ENCODE results near the gene AGMO.

AGMO gene

DNA sequence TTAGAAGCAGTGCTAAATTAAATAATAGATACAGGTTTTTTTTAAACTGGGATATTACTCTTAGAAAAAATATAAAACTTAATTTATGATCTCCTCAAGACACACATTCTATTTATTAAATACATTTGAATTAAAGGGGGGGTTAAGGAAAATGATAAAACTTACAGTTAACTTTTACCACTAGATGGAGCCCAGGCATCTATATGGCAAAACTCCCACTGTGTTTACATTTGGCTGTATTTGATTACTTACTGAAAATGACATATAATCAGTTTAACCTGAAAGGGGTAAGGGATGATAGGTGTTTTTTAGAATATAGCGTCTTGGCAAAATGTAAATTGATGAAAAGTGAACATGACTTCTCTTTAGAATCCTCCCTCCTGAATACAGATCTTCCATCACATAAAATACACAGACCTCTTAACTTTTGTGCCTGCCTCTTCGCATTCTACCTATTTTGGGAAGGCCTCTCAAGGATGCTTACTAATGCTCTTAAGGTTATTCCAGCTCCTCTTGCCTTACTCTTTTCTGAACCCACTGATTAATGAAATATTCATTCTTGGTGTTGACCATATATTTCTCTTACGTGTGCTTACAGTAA lies 235.7 kb downstream of the AGMO start:
- peaks cover 0 to 3% of the 10 kb centered on the region in 2 donors for H3K4me1 ChIP-seq (ENCODE audit: control insufficient read depth in 2 of 2, insufficient read depth in 1 of 2, low read depth in 1 of 2, low read length in 2 of 2)
- no peak overlapping the region for H3K9ac ChIP-seq (ENCODE audit: low read depth, low read length, poor library complexity)
- H4K91ac ChIP-seq (ENCODE audit: low read depth, low read length, poor library complexity) = no peak overlapping the region
- no peak overlapping the region for H4K8ac ChIP-seq (ENCODE audit: low read depth, low read length)
- H3K4me2 ChIP-seq (ENCODE audit: insufficient read depth, low read length, poor library complexity, severe bottlenecking) = no peak overlapping the region
- no peak overlapping the region for H3K23ac ChIP-seq (ENCODE audit: low read depth, low read length, poor library complexity)
- no peak overlapping the region for H2AK5ac ChIP-seq (ENCODE audit: low read depth, low read length)
- no peak overlapping the region for H3K27ac ChIP-seq (replicated peaks; ENCODE audit: low read length)
- no peak overlapping the region for H2AFZ ChIP-seq (ENCODE audit: low read length)
- H3K4me3 ChIP-seq (ENCODE audit: low read length in 2 of 2) = no peak overlapping the region
- no peak overlapping the region for H2BK12ac ChIP-seq (ENCODE audit: low read length)
- H3K18ac ChIP-seq (ENCODE audit: low read length) = no peak overlapping the region
- DNase-seq (ENCODE audit: low spot score) = no peak
- no CpG with 5 or more reads among the region's 3 CpGs for WGBS, 2 donors (ENCODE audit: extremely low coverage in 2 of 2, insufficient read length in 2 of 2, insufficient replicate concordance in 1 of 2)
- no peak overlapping the region for H3K14ac ChIP-seq (ENCODE audit: low read length)
- H3K36me3 ChIP-seq (replicated peaks in 1 of 2; ENCODE audit: control insufficient read depth in 2 of 2, insufficient read depth in 2 of 2, low read length in 2 of 2) = no peaks in the 10 kb centered on the region
- H3K9me3 ChIP-seq (replicated peaks in 1 of 2; ENCODE audit: control insufficient read depth in 2 of 2, insufficient read depth in 1 of 2, low read depth in 1 of 2, low read length in 2 of 2) = no peaks in the 10 kb centered on the region
- H3K79me1 ChIP-seq (ENCODE audit: low read depth, low read length) = no peaks in the 10 kb centered on the region
- no peak overlapping the region for H2BK120ac ChIP-seq (ENCODE audit: low read depth, low read length)
- H3K27me3 ChIP-seq (ENCODE audit: control insufficient read depth in 3 of 3, insufficient read depth in 3 of 3, low read depth in 1 of 3, low read length in 3 of 3) = no peaks in the 10 kb centered on the region
- no peak overlapping the region for H2BK15ac ChIP-seq (ENCODE audit: low read length)
- H2BK5ac ChIP-seq (ENCODE audit: low read length) = no peak overlapping the region
- H3K4ac ChIP-seq (ENCODE audit: low read length) = no peak overlapping the region

GRCh38 chr7:15323550-15323949 lies 238.3 kb downstream of the AGMO start:
- H3K36me3 ChIP-seq (replicated peaks in 1 of 2; ENCODE audit: control insufficient read depth in 2 of 2, insufficient read depth in 2 of 2, low read length in 2 of 2) = no peaks in the 10 kb centered on the region
- no CpG with 5 or more reads among the region's 6 CpGs for WGBS, 2 donors (ENCODE audit: extremely low coverage in 2 of 2, insufficient read length in 2 of 2, insufficient replicate concordance in 1 of 2)

DNA sequence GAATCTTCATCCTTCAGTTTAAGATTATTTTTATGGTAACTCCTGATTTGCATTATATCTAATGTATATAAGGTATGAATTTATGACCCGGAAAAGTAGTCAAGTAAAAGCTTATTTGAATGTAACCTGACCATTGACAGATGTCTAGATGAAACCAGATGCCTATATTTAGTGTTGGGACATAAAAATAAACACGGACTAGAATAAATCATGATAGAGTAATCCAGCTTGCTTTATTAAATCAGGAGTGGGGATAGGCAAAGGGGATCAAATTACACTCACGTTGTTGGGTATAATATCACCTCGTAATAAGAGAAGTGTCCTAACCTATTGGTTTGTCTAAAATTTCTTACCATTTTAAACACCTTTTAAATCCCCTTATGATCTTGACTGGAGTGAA lies 244.6 kb downstream of the AGMO start:
- H2BK120ac ChIP-seq (ENCODE audit: low read depth, low read length) = no peak overlapping the region
- H3K9me3 ChIP-seq (replicated peaks in 1 of 2; ENCODE audit: control insufficient read depth in 2 of 2, insufficient read depth in 1 of 2, low read depth in 1 of 2, low read length in 2 of 2) = no peaks in the 10 kb centered on the region
- H3K36me3 ChIP-seq (replicated peaks in 1 of 2; ENCODE audit: control insufficient read depth in 2 of 2, insufficient read depth in 2 of 2, low read length in 2 of 2) = no peaks in the 10 kb centered on the region
- H3K18ac ChIP-seq (ENCODE audit: low read length) = no peak overlapping the region
- no peak overlapping the region for H2BK15ac ChIP-seq (ENCODE audit: low read length)
- H2BK12ac ChIP-seq (ENCODE audit: low read length) = no peak overlapping the region
- no peak for DNase-seq (ENCODE audit: low spot score)
- no peaks in the 10 kb centered on the region for H3K4me1 ChIP-seq (ENCODE audit: control insufficient read depth in 2 of 2, insufficient read depth in 1 of 2, low read depth in 1 of 2, low read length in 2 of 2)
- H3K4me3 ChIP-seq (ENCODE audit: low read length in 2 of 2) = no peak overlapping the region
- no peak overlapping the region for H2AK5ac ChIP-seq (ENCODE audit: low read depth, low read length)
- no peak overlapping the region for H4K8ac ChIP-seq (ENCODE audit: low read depth, low read length)
- H2BK5ac ChIP-seq (ENCODE audit: low read length) = no peak overlapping the region
- no peak overlapping the region for H3K4ac ChIP-seq (ENCODE audit: low read length)
- no peak overlapping the region for H4K91ac ChIP-seq (ENCODE audit: low read depth, low read length, poor library complexity)
- no peak overlapping the region for H3K14ac ChIP-seq (ENCODE audit: low read length)
- WGBS, 2 donors (ENCODE audit: extremely low coverage in 2 of 2, insufficient read length in 2 of 2, insufficient replicate concordance in 1 of 2) = no CpG with 5 or more reads among the region's 4 CpGs
- H3K79me1 ChIP-seq (ENCODE audit: low read depth, low read length) = no peaks in the 10 kb centered on the region
- no peaks in the 10 kb centered on the region for H3K27me3 ChIP-seq (ENCODE audit: control insufficient read depth in 3 of 3, insufficient read depth in 3 of 3, low read depth in 1 of 3, low read length in 3 of 3)
- H3K4me2 ChIP-seq (ENCODE audit: insufficient read depth, low read length, poor library complexity, severe bottlenecking) = no peak overlapping the region
- no peak overlapping the region for H3K9ac ChIP-seq (ENCODE audit: low read depth, low read length, poor library complexity)
- no peak overlapping the region for H3K27ac ChIP-seq (replicated peaks; ENCODE audit: low read length)
- no peak overlapping the region for H2AFZ ChIP-seq (ENCODE audit: low read length)
- no peak overlapping the region for H3K23ac ChIP-seq (ENCODE audit: low read depth, low read length, poor library complexity)

More at GRCh38 chr7:15323550-15323949, 238.3 kb downstream of the AGMO start:
- Histone ChIP-seq H4K8ac (ENCODE audit: low read depth, low read length) (no peak overlapping the region), H2AK5ac (ENCODE audit: low read depth, low read length) (no peak overlapping the region), H3K9me3 (replicated peaks in 1 of 2; ENCODE audit: control insufficient read depth in 2 of 2, insufficient read depth in 1 of 2, low read depth in 1 of 2, low read length in 2 of 2) (no peaks in the 10 kb centered on the region), H3K18ac (ENCODE audit: low read length) (no peak overlapping the region), H2BK120ac (ENCODE audit: low read depth, low read length) (no peak overlapping the region), H2BK5ac (ENCODE audit: low read length) (no peak overlapping the region), H2BK15ac (ENCODE audit: low read length) (no peak overlapping the region), H3K27me3 (ENCODE audit: control insufficient read depth in 3 of 3, insufficient read depth in 3 of 3, low read depth in 1 of 3, low read length in 3 of 3) (no peaks in the 10 kb centered on the region), H3K14ac (ENCODE audit: low read length) (no peak overlapping the region), H3K23ac (ENCODE audit: low read depth, low read length, poor library complexity) (no peak overlapping the region), H3K4ac (ENCODE audit: low read length) (no peak overlapping the region), H3K27ac (replicated peaks; ENCODE audit: low read length) (no peak overlapping the region), H3K4me3 (ENCODE audit: low read length in 2 of 2) (no peak overlapping the region), H3K4me2 (ENCODE audit: insufficient read depth, low read length, poor library complexity, severe bottlenecking) (no peak overlapping the region), H3K79me1 (ENCODE audit: low read depth, low read length) (no peaks in the 10 kb centered on the region), H2BK12ac (ENCODE audit: low read length) (no peak overlapping the region), H3K4me1 (ENCODE audit: control insufficient read depth in 2 of 2, insufficient read depth in 1 of 2, low read depth in 1 of 2, low read length in 2 of 2) (no peaks in the 10 kb centered on the region), H2AFZ (ENCODE audit: low read length) (peak overlapping the region; percentile 12), H3K9ac (ENCODE audit: low read depth, low read length, poor library complexity) (no peak overlapping the region), H4K91ac (ENCODE audit: low read depth, low read length, poor library complexity) (no peak overlapping the region)
- DNase-seq (ENCODE audit: low spot score) = no peak

GRCh38 chr7:15315678-15316077 lies 246.1 kb downstream of the AGMO start:
- H3K36me3 ChIP-seq (replicated peaks in 1 of 2; ENCODE audit: control insufficient read depth in 2 of 2, insufficient read depth in 2 of 2, low read length in 2 of 2) = no peaks in the 10 kb centered on the region
- no peak overlapping the region for H2AK5ac ChIP-seq (ENCODE audit: low read depth, low read length)
- no peak overlapping the region for H2BK120ac ChIP-seq (ENCODE audit: low read depth, low read length)
- no peak overlapping the region for H2AFZ ChIP-seq (ENCODE audit: low read length)
- no peak overlapping the region for H2BK12ac ChIP-seq (ENCODE audit: low read length)
- H3K9me3 ChIP-seq (replicated peaks in 1 of 2; ENCODE audit: control insufficient read depth in 2 of 2, insufficient read depth in 1 of 2, low read depth in 1 of 2, low read length in 2 of 2) = no peaks in the 10 kb centered on the region
- H3K79me1 ChIP-seq (ENCODE audit: low read depth, low read length) = no peaks in the 10 kb centered on the region
- no peak for DNase-seq (ENCODE audit: low spot score)
- no CpG with 5 or more reads among the region's 1 CpG for WGBS, 2 donors (ENCODE audit: extremely low coverage in 2 of 2, insufficient read length in 2 of 2, insufficient replicate concordance in 1 of 2)
- H3K9ac ChIP-seq (ENCODE audit: low read depth, low read length, poor library complexity) = no peak overlapping the region
- no peak overlapping the region for H4K91ac ChIP-seq (ENCODE audit: low read depth, low read length, poor library complexity)
- no peak overlapping the region for H4K8ac ChIP-seq (ENCODE audit: low read depth, low read length)
- H3K27ac ChIP-seq (replicated peaks; ENCODE audit: low read length) = no peak overlapping the region
- no peak overlapping the region for H2BK15ac ChIP-seq (ENCODE audit: low read length)
- H3K4me2 ChIP-seq (ENCODE audit: insufficient read depth, low read length, poor library complexity, severe bottlenecking) = no peak overlapping the region
- H3K4me1 ChIP-seq (ENCODE audit: control insufficient read depth in 2 of 2, insufficient read depth in 1 of 2, low read depth in 1 of 2, low read length in 2 of 2) = no peaks in the 10 kb centered on the region
- no peak overlapping the region for H3K23ac ChIP-seq (ENCODE audit: low read depth, low read length, poor library complexity)
- H3K4me3 ChIP-seq (ENCODE audit: low read length in 2 of 2) = no peak overlapping the region
- no peak overlapping the region for H3K14ac ChIP-seq (ENCODE audit: low read length)
- no peaks in the 10 kb centered on the region for H3K27me3 ChIP-seq (ENCODE audit: control insufficient read depth in 3 of 3, insufficient read depth in 3 of 3, low read depth in 1 of 3, low read length in 3 of 3)
- H3K4ac ChIP-seq (ENCODE audit: low read length) = no peak overlapping the region
- no peak overlapping the region for H2BK5ac ChIP-seq (ENCODE audit: low read length)
- no peak overlapping the region for H3K18ac ChIP-seq (ENCODE audit: low read length)
